ENCODE results near the gene CNTN5.

- TF ChIP-seq POLR2A (IDR thresholded peaks at IDR 0.05; ENCODE audit: low read length), result no peak
- no peak for TF ChIP-seq GATA1 (IDR thresholded peaks at IDR 0.05; ENCODE audit: low read depth, low read length)
Observed at GRCh38 chr11:99019696-99020095, 1.1 kb upstream of the CNTN5 start.
